DND-41 (cell line): ENCODE results near the gene FHIT.

Experiments
- EZH2 ChIP-seq: IDR thresholded peaks from 3 replicates; pipeline ENCODE4 v1.6.1; 2012; ENCODE audit warnings: borderline replicate concordance, low read depth, mild to moderate bottlenecking, moderate library complexity, low read length, inconsistent platforms; ENCODE audit not compliant: severe bottlenecking
- TF ChIP-seq, protein P1 (sequence below): IDR thresholded peaks from 2 replicates; pipeline ENCODE4 v1.5.1; 2012; ENCODE audit warnings: borderline replicate concordance, low read length, moderate library complexity, mild to moderate bottlenecking; ENCODE audit not compliant: poor library complexity, severe bottlenecking; ENCODE audit errors: extremely low read depth

DNA sequence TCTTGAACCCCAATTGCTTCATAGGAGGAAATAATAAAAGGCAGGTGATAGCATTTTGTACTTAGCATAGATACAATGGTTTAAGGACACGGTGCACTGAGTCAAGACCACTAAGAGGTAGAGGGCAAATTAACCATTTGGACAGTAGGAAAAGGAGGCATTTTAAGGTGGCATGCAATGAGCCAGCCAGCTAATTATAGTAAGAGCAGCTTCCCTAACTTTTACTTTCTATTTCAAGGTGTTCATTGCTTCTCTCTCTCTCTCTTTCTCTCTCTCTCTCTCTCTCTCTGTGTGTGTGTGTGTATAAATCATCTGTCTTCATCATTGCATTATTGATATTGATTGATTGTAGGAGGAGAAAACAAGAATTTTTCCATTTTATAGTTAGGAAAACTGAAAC lies 1461.0 kb downstream of the FHIT start:
- TF ChIP-seq, protein P1, sequence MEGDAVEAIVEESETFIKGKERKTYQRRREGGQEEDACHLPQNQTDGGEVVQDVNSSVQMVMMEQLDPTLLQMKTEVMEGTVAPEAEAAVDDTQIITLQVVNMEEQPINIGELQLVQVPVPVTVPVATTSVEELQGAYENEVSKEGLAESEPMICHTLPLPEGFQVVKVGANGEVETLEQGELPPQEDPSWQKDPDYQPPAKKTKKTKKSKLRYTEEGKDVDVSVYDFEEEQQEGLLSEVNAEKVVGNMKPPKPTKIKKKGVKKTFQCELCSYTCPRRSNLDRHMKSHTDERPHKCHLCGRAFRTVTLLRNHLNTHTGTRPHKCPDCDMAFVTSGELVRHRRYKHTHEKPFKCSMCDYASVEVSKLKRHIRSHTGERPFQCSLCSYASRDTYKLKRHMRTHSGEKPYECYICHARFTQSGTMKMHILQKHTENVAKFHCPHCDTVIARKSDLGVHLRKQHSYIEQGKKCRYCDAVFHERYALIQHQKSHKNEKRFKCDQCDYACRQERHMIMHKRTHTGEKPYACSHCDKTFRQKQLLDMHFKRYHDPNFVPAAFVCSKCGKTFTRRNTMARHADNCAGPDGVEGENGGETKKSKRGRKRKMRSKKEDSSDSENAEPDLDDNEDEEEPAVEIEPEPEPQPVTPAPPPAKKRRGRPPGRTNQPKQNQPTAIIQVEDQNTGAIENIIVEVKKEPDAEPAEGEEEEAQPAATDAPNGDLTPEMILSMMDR, result no peak
- TF ChIP-seq EZH2, result no peak
